GM19025 (cell line): Measurements from ENCODE around the gene FGF18.
"Not testable (repeated sequence)": the region's sequence is repeated elsewhere in the genome, so short reads cannot be mapped to it uniquely, and the experiment has no call there.

Experiments
- ATAC-seq: cut with Tn5 transposase; IDR thresholded peaks from one replicate; pipeline ENCODE4 v1.9.1; 2021; ENCODE audit warnings: mild to moderate bottlenecking, low read depth, moderate library complexity; ENCODE audit not compliant: unreplicated experiment

Gene FGF18

GRCh38 chr5:171398660-171399059 is 20.8 kb upstream of the FGF18 start:
- not testable (repeated sequence) for ATAC-seq

- no peak for ATAC-seq
Observed at GRCh38 chr5:171400169-171400568, 19.3 kb upstream of the FGF18 start.

- ATAC-seq, result no peak
Observed at GRCh38 chr5:171401167-171401947, 18.1 kb upstream of the FGF18 start.

GRCh38 chr5:171402751-171403150 is 16.7 kb upstream of the FGF18 start:
- not testable (repeated sequence) for ATAC-seq

- ATAC-seq, result no peak
Observed at GRCh38 chr5:171405615-171406014, 13.8 kb upstream of the FGF18 start.

- no peak for ATAC-seq
Observed at GRCh38 chr5:171407234-171407633, 12.2 kb upstream of the FGF18 start.

GRCh38 chr5:171409164-171410136 is 10.0 kb upstream of the FGF18 start:
- ATAC-seq, result no peak

GRCh38 chr5:171410181-171410580 is 9.3 kb upstream of the FGF18 start:
- no peak for ATAC-seq

GRCh38 chr5:171412186-171412585 is 7.3 kb upstream of the FGF18 start:
- no peak for ATAC-seq

- ATAC-seq, result no peak
Observed at GRCh38 chr5:171413153-171413910, 6.1 kb upstream of the FGF18 start.

GRCh38 chr5:171413993-171414392 is 5.5 kb upstream of the FGF18 start:
- not testable (repeated sequence) for ATAC-seq

- no peak for ATAC-seq
Observed at GRCh38 chr5:171415115-171415730, 4.2 kb upstream of the FGF18 start.

- no peak for ATAC-seq
Observed at GRCh38 chr5:171416160-171417049, 3.0 kb upstream of the FGF18 start.

GRCh38 chr5:171418316-171418981 is 998 bp upstream of the FGF18 start:
- ATAC-seq, result peak; percentile 45

- ATAC-seq, result peak; percentile 28
Observed at GRCh38 chr5:171419688-171420430, 412 bp downstream of the FGF18 start.

GRCh38 chr5:171420431-171421241 is 1.2 kb downstream of the FGF18 start:
- no peak for ATAC-seq
